Skin epidermis (tissue), 12 donors: Measurements from ENCODE around the gene UTP18.
"Not testable (repeated sequence)": the region's sequence is repeated elsewhere in the genome, so short reads cannot be mapped to it uniquely, and the experiment has no call there.

Source experiments
- H3K27ac ChIP-seq, 21 experiments: fragments of 200-600 bp; sonication (generic) in 11 of 21; one replicate each; pipeline ENCODE4 v1.5.0; 2020; ENCODE audit warnings: mild to moderate bottlenecking in 3 of 21, inconsistent platforms in 2 of 21, moderate library complexity in 2 of 21
- H3K4me3 ChIP-seq, 7 experiments: fragments of 200-600 bp; sonication (generic) in 2 of 7; one replicate each; pipeline ENCODE4 v1.5.0; 2020; ENCODE audit warnings: inconsistent platforms in 2 of 7, mild to moderate bottlenecking in 2 of 7, moderate library complexity in 1 of 7

Gene UTP18

GRCh38 chr17:51319186-51319585 lies 58.8 kb downstream of the UTP18 start:
- Histone ChIP-seq H3K4me3 (no peak overlapping the region), H3K27ac (no peak overlapping the region)

DNA sequence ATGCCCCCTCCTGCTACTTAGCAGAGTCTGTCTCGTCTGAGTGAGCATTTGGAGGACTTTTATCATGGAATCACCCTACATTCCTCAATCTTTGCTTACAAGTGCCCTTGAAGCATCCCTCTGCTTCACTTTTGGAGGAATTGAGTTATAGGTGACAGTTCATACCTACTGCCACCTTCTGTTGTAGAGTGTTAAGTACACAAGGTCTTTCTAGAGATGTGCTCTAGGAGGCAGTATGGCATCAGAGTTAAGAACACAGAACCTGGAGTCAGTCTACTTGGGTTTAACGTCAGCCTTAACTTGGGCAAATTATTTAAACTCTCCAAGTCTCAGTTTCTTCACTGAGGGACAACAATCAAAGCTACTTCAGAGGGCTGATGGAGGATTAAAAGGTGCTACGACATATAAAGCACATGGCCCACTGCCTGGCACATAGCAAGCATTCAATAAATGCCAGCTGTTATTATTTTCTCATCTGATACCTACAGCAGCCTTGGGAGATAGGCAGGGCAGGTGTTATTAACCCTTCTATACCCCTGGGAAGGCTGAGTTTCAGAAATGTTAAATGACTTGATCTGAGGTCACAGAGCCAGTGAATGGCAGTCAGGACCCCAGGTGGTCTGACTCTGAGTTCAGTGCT lies 62.2 kb downstream of the UTP18 start:
- no peak overlapping the region for H3K4me3 ChIP-seq
- H3K27ac ChIP-seq: no peak overlapping the region

DNA sequence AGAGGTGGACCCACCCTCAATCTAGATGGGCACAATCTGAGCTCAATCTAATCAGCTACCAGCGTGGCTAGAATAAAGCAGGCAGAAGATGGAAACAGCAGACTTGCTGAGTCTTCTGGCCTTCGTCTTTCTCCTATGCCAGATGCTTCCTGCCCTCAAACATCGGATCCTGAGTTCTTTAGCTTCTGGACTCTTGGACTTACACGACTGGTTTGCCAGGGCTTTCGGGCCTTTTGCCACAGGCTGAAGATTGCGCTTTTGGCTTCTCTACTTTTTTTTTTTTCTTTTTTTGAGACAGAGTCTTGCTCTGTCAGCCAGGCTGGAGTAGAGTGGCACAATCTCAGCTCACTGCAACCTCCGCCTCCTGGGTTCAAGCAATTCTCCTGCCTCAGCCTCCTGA lies 65.1 kb downstream of the UTP18 start:
- Histone ChIP-seq H3K4me3 (no peak overlapping the region), H3K27ac (no peak overlapping the region)

DNA sequence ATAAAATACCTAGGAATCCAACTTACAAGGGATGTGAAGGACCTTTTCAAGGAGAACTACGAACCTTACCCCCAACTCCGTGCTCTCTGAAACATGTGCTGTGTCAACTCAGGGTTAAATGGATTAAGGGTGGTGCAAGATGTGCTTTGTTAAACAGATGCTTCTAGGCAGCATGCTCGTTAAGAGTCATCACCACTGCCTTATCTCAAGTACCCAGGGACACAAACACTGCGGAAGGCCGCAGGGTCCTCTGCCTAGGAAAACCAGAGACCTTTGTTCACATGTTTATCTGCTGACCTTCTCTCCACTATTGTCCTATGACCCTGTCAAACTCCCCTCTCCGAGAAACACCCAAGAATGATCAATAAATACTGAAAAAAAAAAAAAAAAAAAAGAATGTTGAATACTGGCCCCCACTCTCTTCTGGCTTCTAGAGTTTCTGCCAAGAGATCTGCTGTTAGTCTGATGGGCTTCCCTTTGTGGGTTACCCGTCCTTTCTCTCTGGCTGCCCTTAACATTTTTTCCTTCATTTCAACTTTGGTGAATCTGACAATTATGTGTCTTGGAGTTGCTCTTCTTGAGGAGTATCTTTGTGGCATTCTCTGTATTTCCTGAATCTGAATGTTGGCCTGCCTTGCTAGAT lies 70.6 kb downstream of the UTP18 start:
- H3K27ac ChIP-seq, H3K4me3 ChIP-seq: not testable (repeated sequence)

DNA sequence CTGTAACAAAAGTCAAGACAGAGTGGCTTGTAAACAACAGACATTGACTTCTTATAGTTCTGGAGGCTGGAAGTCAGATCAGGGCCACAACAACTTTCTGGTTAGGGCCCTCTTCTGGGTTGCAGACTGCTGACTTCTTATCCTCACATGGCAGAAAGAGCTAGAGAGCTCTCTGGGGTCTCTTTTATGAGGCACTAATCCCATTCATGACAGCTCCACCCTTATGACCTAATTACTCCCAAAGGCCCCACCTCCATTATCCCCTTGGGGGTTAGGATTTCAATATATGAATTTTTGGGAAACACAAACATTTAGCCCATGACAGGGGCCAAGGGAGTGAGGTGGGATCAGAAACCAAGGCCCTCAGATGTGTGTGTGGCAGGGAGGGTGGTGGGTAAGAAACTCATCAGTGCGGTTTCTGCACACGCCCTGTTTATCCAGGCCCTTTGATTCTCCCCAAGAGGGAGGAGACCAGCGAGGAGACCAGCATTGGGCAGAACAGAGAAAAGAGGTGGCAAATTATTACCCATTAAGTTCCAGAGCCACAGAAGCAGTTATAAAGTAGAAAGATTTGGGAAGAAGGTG lies 74.8 kb downstream of the UTP18 start:
- Histone ChIP-seq H3K4me3 (no peak overlapping the region), H3K27ac (no peak overlapping the region)

GRCh38 chr17:51335883-51336822 lies 75.8 kb downstream of the UTP18 start:
- Histone ChIP-seq H3K4me3 (no peak overlapping the region), H3K27ac (no peak overlapping the region)

DNA sequence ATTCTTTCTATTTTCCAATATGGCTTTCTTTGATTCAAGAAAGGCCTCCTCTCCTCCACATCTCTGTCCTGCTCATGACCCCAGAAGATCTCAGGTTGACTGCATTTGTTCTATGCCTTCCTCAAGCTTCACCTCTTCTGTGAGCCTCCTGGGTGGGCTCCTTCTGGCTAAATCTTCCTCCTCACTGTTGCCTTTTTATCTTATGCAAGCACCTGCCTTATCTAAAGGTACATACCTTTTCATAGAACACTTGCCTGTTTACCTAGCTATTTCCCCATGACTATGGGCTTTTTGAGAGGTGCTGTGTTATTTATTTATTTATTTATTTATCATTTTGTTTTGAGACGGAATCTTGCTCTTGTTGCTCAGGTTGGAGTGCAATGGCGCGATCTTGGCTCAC lies 81.1 kb downstream of the UTP18 start:
- H3K27ac ChIP-seq: no peak overlapping the region
- H3K4me3 ChIP-seq: no peak overlapping the region

DNA sequence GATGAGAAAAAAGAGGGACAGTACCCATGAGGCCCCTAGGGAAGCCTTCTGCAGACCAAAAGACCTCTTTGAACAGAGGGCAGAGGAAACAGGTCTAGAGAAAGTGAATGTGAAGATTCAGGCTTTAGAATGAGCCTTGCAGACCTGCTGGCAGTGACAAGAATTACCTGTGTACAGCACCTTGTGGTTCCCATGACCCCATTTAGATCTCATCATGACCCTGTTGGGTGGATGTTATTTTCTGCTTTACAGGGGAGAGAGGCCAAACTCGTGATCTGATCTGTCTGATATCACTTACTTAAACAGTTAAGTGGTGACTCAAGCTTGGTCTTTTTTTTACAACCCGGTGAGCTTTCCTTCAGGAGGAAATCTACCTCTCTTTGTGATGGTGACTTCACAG lies 81.9 kb downstream of the UTP18 start:
- Histone ChIP-seq H3K27ac (no peak overlapping the region), H3K4me3 (no peak overlapping the region)

GRCh38 chr17:51344532-51344931 lies 84.2 kb downstream of the UTP18 start:
- H3K4me3 ChIP-seq: no peak overlapping the region
- no peak overlapping the region for H3K27ac ChIP-seq

DNA sequence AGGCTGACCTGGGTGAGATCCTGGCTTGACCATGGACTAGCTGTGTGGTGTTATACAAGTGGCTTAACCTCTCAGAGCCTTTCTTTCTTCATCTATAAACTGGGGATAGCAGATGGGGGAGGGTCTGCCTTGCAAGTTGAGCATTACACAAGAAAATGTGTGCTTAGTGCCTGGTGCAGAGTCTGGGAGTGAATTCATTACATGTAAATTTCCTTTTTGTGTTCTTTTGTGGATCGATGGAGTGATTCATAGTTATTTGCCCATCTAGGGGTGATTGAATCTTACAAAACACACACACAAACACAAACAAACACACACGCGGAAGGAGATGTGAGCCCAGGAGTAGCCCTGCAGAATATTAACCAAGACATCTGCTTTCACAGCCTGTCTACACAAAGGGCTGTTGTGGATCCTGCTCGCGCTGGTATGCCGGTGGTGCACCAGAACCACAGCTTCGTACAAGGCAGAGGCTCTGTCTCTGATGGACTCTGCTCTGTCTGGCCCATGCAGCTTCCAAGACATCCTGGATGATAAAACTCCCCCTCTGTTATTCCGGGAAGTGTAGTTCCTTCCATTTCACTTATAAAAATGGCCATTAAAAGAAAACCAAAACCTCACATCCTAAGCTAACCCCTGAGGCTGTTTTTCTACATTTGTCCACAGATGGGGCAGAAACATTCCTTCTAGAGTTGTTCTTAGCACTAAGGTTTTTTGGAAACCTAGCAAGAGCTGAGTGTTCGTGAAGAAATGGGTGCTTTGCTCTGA lies 86.1 kb downstream of the UTP18 start:
- Histone ChIP-seq H3K27ac (no peak overlapping the region), H3K4me3 (no peak overlapping the region)
